Measurements from ENCODE around the gene KPNA2. TPM values are rescaled to one million over a fixed set of nuclear protein-coding genes. Genes with fewer than 3 reads are reported as not detected.
A peak's percentile ranks its signal among the peaks of the same experiment; 100 is the strongest.

The KPNA2 gene
- total RNA-seq, 3 donors from 2014 or later, result 19.7 to 21.9 (median 20.5) TPM

- Histone ChIP-seq H3K36me3 (no peaks in the 10 kb centered on the region), H3K9me3 (no peaks in the 10 kb centered on the region), H3K27me3 (no peaks in the 10 kb centered on the region), H3K27ac (no peak overlapping the region), H3K4me1 (peaks cover 0 to 8% of the 10 kb centered on the region in 2 donors), H3K4me3 (no peak overlapping the region)
- DNase-seq (ENCODE audit: low spot score in 2 of 2), result no peak
- intact Hi-C loops (cut with DNase I; ENCODE audit: low total_unique reads), result no loop called here
- TF ChIP-seq POLR2AphosphoS5 (IDR thresholded peaks at IDR 0.05) (no peak), CTCF (IDR thresholded peaks at IDR 0.05) (no peak), POLR2A (IDR thresholded peaks at IDR 0.05) (no peak)
Observed at GRCh38 chr17:68033636-68034451, 1.7 kb upstream of the KPNA2 start.

- no peak overlapping the region for H3K27ac ChIP-seq
- no peaks in the 10 kb centered on the region for H3K27me3 ChIP-seq
- H3K36me3 ChIP-seq, result no peaks in the 10 kb centered on the region
- DNase-seq (ENCODE audit: low spot score in 2 of 2), result no peak
- no peaks in the 10 kb centered on the region for H3K9me3 ChIP-seq
- peaks cover 0 to 8% of the 10 kb centered on the region in 2 donors for H3K4me1 ChIP-seq
- intact Hi-C loops (cut with DNase I; ENCODE audit: low total_unique reads), result no loop called here
- no peak overlapping the region for H3K4me3 ChIP-seq
- no peak for TF ChIP-seq POLR2A (IDR thresholded peaks at IDR 0.05)
- no peak for TF ChIP-seq POLR2AphosphoS5 (IDR thresholded peaks at IDR 0.05)
- no peak for TF ChIP-seq CTCF (IDR thresholded peaks at IDR 0.05)
Observed at GRCh38 chr17:68034452-68034776, 1.1 kb upstream of the KPNA2 start.

- TF ChIP-seq CTCF (IDR thresholded peaks at IDR 0.05), result no peak
- TF ChIP-seq POLR2A (IDR thresholded peaks at IDR 0.05), result no peak
- TF ChIP-seq POLR2AphosphoS5 (IDR thresholded peaks at IDR 0.05), result no peak
- Histone ChIP-seq H3K27me3 (no peaks in the 10 kb centered on the region), H3K9me3 (no peaks in the 10 kb centered on the region), H3K4me3 (peak overlapping the region; percentile 25 to 79 (median 32)), H3K27ac (no peak overlapping the region), H3K36me3 (no peaks in the 10 kb centered on the region), H3K4me1 (peaks cover 0 to 8% of the 10 kb centered on the region in 2 donors)
- intact Hi-C loops (cut with DNase I; ENCODE audit: low total_unique reads), result no loop called here
- DNase-seq (ENCODE audit: low spot score in 2 of 2), result peak; percentile 89 to 92
Observed at GRCh38 chr17:68035131-68035522, 408 bp upstream of the KPNA2 start.

- peak overlapping the region; percentile 38 to 73 for H3K27ac ChIP-seq
- no peak for DNase-seq (ENCODE audit: low spot score in 2 of 2)
- intact Hi-C loops (cut with DNase I; ENCODE audit: low total_unique reads), result no loop called here
- no peaks in the 10 kb centered on the region for H3K36me3 ChIP-seq
- peak overlapping the region; percentile 79 to 94 (median 91) for H3K4me3 ChIP-seq
- TF ChIP-seq CTCF (IDR thresholded peaks at IDR 0.05) (no peak), POLR2A (IDR thresholded peaks at IDR 0.05) (no peak), POLR2AphosphoS5 (IDR thresholded peaks at IDR 0.05) (no peak)
- no peaks in the 10 kb centered on the region for H3K27me3 ChIP-seq
- no peaks in the 10 kb centered on the region for H3K9me3 ChIP-seq
- peaks cover 0 to 8% of the 10 kb centered on the region in 2 donors for H3K4me1 ChIP-seq
Observed at GRCh38 chr17:68036304-68037147, 991 bp downstream of the KPNA2 start.

Data from breast epithelium (tissue), 4 donors.